OCI-LY3 (cell line): Measurements from ENCODE around the gene SSX2IP.

Experiments used
- H2AFZ ChIP-seq: fragments of 200-600, 300-600 bp; shearing (Covaris generic); 2 replicates; pipeline ENCODE4 v1.6.0; 2014; ENCODE audit warnings: antibody characterized with exemption, low read depth, low read length
- H3K27ac ChIP-seq: fragments of 200-600, 300-600 bp; sonication (generic); 2 replicates; pipeline ENCODE4 v1.5.1; 2014; ENCODE audit warnings: mild to moderate bottlenecking, low read length, moderate library complexity, mixed read lengths
- H3K27me3 ChIP-seq: fragments of 200-600, 300-600 bp; sonication (generic); 2 replicates; pipeline ENCODE4 v1.6.1; 2014; ENCODE audit warnings: low read depth, low read length, mixed read lengths
- H3K36me3 ChIP-seq: fragments of 200-600, 300-600 bp; sonication (generic); replicated peaks from 2 replicates; pipeline ENCODE3; 2014; ENCODE audit warnings: low read depth, low read length, mixed read lengths
- H3K4me1 ChIP-seq: fragments of 300-600, 200-600 bp; sonication (generic); 2 replicates; pipeline ENCODE4 v1.6.1; 2014; ENCODE audit warnings: low read length, mixed read lengths
- H3K4me2 ChIP-seq: fragments of 200-600, 300-600 bp; sonication (generic); 2 replicates; pipeline ENCODE4 v1.6.1; 2014; ENCODE audit warnings: low read length, mixed read lengths
- H3K4me3 ChIP-seq: fragments of 300-600, 200-600 bp; sonication (generic); 2 replicates; pipeline ENCODE4 v1.5.1; 2014; ENCODE audit warnings: antibody characterized with exemption, mild to moderate bottlenecking, low read length, moderate library complexity
- H3K79me2 ChIP-seq: fragments of 300-600, 200-600 bp; shearing (Covaris generic); 2 replicates; pipeline ENCODE4 v1.6.1; 2014; ENCODE audit warnings: mild to moderate bottlenecking, low read length, mixed read lengths
- H3K9ac ChIP-seq: fragments of 300-600, 200-600 bp; shearing (Covaris generic); 2 replicates; pipeline ENCODE4 v1.6.0; 2014; ENCODE audit warnings: mild to moderate bottlenecking, low read length, moderate library complexity
- H3K9me3 ChIP-seq: fragments of 200-600, 300-600 bp; shearing (Covaris generic); 2 replicates; pipeline ENCODE4 v1.6.1; 2014; ENCODE audit warnings: low read length, mixed read lengths; ENCODE audit not compliant: insufficient read depth
- H4K20me1 ChIP-seq: fragments of 200-600, 300-600 bp; sonication (generic); 2 replicates; pipeline ENCODE4 v1.6.1; 2016; ENCODE audit warnings: low read length, mixed read lengths; ENCODE audit not compliant: insufficient read depth
- EZH2phosphoT487 ChIP-seq: fragments of 200-600 bp; shearing (Covaris generic); IDR thresholded peaks from 2 replicates; pipeline ENCODE4 v1.6.1; 2018; ENCODE audit warnings: antibody characterized with exemption, mixed run types, low read depth
- TF ChIP-seq, protein P1 (sequence below): fragments of 200-600, 300-600 bp; sonication (generic); IDR thresholded peaks from 2 replicates; pipeline ENCODE4 v1.5.1; 2014; ENCODE audit warnings: antibody characterized with exemption, low read length, low read depth

SSX2IP gene

DNA sequence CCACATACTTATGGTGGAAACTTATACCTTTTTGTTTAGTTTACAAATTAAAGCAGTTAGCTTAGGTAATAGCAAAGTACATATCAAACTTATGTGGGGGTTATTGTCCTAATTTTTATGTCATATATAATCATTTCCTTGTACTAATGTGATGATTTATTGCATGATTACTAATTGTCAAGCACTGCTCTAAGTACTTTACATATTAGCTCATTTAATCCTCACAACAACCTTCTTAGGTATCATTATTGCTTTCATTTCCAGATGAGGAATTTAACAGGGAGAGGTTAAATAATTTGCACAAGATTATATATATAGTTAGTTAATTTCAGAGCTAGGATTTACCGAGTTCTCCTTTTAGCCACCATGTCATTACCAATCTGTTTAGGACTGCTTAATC is 11.9 kb upstream of the SSX2IP start:
- Histone ChIP-seq H3K4me1 (peaks cover 9% of the 10 kb centered on the region), H4K20me1 (no peaks in the 10 kb centered on the region), H3K9ac (no peak overlapping the region), H3K27ac (no peak overlapping the region), H3K27me3 (no peaks in the 10 kb centered on the region), H3K9me3 (no peaks in the 10 kb centered on the region), H3K4me2 (no peak overlapping the region), H3K36me3 (no peaks in the 10 kb centered on the region), H3K4me3 (no peak overlapping the region), H2AFZ (no peak overlapping the region), H3K79me2 (no peaks in the 10 kb centered on the region)
- TF ChIP-seq EZH2phosphoT487, result no peak
- TF ChIP-seq, protein P1, sequence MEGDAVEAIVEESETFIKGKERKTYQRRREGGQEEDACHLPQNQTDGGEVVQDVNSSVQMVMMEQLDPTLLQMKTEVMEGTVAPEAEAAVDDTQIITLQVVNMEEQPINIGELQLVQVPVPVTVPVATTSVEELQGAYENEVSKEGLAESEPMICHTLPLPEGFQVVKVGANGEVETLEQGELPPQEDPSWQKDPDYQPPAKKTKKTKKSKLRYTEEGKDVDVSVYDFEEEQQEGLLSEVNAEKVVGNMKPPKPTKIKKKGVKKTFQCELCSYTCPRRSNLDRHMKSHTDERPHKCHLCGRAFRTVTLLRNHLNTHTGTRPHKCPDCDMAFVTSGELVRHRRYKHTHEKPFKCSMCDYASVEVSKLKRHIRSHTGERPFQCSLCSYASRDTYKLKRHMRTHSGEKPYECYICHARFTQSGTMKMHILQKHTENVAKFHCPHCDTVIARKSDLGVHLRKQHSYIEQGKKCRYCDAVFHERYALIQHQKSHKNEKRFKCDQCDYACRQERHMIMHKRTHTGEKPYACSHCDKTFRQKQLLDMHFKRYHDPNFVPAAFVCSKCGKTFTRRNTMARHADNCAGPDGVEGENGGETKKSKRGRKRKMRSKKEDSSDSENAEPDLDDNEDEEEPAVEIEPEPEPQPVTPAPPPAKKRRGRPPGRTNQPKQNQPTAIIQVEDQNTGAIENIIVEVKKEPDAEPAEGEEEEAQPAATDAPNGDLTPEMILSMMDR, result no peak

DNA sequence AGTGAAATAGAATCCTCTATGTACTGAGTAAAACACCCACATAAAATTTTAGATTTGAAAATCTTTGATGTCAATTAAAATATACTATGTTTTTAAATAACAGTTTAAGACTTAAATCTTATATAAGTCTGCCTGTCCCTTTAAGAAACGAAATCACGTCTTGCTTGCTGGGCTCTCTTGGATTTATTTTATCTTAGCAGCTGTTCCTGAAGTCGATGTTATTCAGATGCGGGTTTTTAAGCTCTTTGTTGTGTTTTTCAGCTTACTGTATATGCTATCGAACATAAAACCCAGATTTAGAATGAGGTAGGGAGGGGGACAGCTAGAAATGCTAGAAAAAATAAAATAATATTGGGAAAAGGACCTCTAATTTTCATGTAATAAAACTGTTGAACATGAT is 11.1 kb upstream of the SSX2IP start:
- Histone ChIP-seq H4K20me1 (no peaks in the 10 kb centered on the region), H3K4me3 (no peak overlapping the region), H2AFZ (no peak overlapping the region), H3K36me3 (no peaks in the 10 kb centered on the region), H3K27me3 (no peaks in the 10 kb centered on the region), H3K27ac (no peak overlapping the region), H3K4me2 (no peak overlapping the region), H3K4me1 (peaks cover 9% of the 10 kb centered on the region), H3K79me2 (no peaks in the 10 kb centered on the region), H3K9ac (no peak overlapping the region), H3K9me3 (no peaks in the 10 kb centered on the region)
- no peak for TF ChIP-seq EZH2phosphoT487
- TF ChIP-seq, protein P1, result no peak

DNA sequence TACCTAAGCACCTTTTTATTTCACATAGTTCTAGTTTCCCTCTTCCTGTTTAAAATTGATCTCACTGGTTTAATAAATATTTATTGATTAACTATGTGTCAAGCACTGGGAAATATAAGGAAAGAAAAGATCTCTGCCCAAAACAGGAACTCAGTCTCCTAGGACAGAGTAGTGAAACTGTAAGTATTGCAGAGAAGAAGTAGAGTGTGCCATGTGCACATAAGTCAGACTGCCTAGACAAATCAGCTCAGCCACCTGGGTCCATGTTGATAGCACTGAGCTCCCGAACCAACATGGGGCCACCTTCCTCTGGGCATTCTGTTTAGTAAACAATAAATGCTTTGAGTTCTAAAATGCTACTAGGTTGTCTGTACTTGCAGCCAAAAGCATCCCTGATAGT is 9.8 kb upstream of the SSX2IP start:
- Histone ChIP-seq H3K79me2 (no peaks in the 10 kb centered on the region), H3K9ac (no peak overlapping the region), H3K27me3 (no peaks in the 10 kb centered on the region), H3K9me3 (no peaks in the 10 kb centered on the region), H3K36me3 (no peaks in the 10 kb centered on the region), H2AFZ (peak overlapping the region; percentile 36), H3K27ac (no peak overlapping the region), H3K4me3 (no peak overlapping the region), H4K20me1 (no peaks in the 10 kb centered on the region), H3K4me2 (peak overlapping the region; percentile 51), H3K4me1 (peaks cover 9% of the 10 kb centered on the region)
- no peak for TF ChIP-seq EZH2phosphoT487
- TF ChIP-seq, protein P1, result no peak

DNA sequence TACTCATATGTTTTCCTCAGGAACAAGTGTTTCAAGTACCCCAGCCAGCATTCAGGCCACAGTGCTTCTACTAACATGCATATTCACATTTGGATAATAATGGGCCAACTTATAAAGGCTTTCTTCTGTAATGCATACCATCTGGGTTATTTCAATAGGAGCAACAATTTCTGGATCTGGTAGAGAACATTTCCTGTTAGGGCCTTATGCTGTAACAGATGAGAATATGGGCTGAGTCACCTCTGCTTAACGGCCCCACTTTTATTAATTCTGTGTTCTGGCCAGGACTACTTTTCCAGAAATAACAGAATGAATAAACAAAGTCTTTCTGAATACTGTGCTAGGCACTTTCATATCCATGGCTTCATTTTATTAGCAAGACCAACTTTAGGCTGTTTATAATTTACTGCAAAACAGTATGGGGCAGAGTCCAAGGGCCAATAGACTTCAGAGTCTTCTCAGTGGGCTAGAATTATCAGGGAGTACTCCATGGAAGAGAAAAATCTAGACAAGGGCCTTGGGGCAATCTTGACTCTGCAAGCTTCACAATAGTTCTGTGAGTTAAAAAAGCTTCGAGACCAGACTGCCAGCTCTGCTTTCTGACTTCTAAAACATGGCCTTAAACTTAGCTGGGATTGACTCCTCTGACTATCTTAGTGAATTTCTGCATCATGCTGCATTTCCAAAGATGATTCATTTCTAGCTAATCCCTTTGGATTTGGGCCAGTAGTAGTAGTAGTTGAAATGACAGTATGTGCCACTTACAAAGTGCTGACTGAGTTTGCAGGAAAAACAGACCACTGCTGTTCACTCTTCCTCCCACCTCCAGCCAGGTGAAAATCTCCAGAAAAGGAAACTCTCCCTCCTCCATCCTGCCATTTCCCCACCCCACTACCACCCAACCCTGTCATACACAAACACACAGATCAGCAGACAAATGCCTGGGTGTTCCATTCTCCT is 8.2 kb upstream of the SSX2IP start:
- Histone ChIP-seq H3K79me2 (no peaks in the 10 kb centered on the region), H3K36me3 (no peaks in the 10 kb centered on the region), H3K9me3 (no peaks in the 10 kb centered on the region), H3K4me2 (no peak overlapping the region), H2AFZ (no peak overlapping the region), H4K20me1 (no peaks in the 10 kb centered on the region), H3K27ac (no peak overlapping the region), H3K27me3 (no peaks in the 10 kb centered on the region), H3K4me1 (peaks cover 9% of the 10 kb centered on the region), H3K4me3 (no peak overlapping the region), H3K9ac (no peak overlapping the region)
- no peak for TF ChIP-seq EZH2phosphoT487
- TF ChIP-seq, protein P1, result no peak
